Natural killer cell (primary cell): ENCODE measurements around the gene JAZF1. TPM values are rescaled to one million over a fixed set of nuclear protein-coding genes. Genes with fewer than 3 reads are reported as not detected.

Source experiments
- ATAC-seq, 3 donors: fragments of 150-1000 bp in 2 of 3; fragments of 200-7000 bp in 1 of 3; cut with Tn5 transposase; 1 replicate in 1 of 3; 2 replicates in 2 of 3; pipeline ENCODE4 v1.10.0; 2021; ENCODE audit warnings: mild to moderate bottlenecking in 2 of 3, moderate library complexity in 2 of 3
- DNase-seq, 2 donors: peaks; one replicate each; pipeline versions ENCODE4 v3.0.0 to v3.0.0-alpha.2; 2013 to 2021; ENCODE audit warnings: mixed read lengths in 1 of 2
- H3K27ac ChIP-seq: one replicate; pipeline ENCODE4 v1.5.1; 2013; ENCODE audit warnings: mild to moderate bottlenecking, low read length
- H3K27me3 ChIP-seq: one replicate; pipeline ENCODE4 v1.6.1; 2013; ENCODE audit warnings: low read length; ENCODE audit not compliant: control insufficient read depth, insufficient read depth
- H3K36me3 ChIP-seq: one replicate; pipeline ENCODE4 v1.6.1; 2013; ENCODE audit warnings: low read length; ENCODE audit not compliant: control insufficient read depth, insufficient read depth
- H3K4me1 ChIP-seq: one replicate; pipeline ENCODE4 v1.6.1; 2013; ENCODE audit warnings: low read length; ENCODE audit not compliant: control insufficient read depth, insufficient read depth
- H3K4me3 ChIP-seq: one replicate; pipeline ENCODE4 v1.5.1; 2013; ENCODE audit warnings: low read length
- H3K9me3 ChIP-seq: one replicate; pipeline ENCODE4 v1.6.1; 2013; ENCODE audit warnings: low read length; ENCODE audit not compliant: control insufficient read depth, insufficient read depth
- H3K27ac Mint-ChIP-seq, 2 donors: one replicate each; pipeline ENCODE4 v1.8.0; 2022; ENCODE audit warnings: mild to moderate bottlenecking in 2 of 2, mixed read lengths in 2 of 2, moderate library complexity in 1 of 2
- H3K27me3 Mint-ChIP-seq, 2 donors: one replicate each; pipeline ENCODE4 v1.8.0; 2022; ENCODE audit warnings: low read depth in 2 of 2, mixed read lengths in 2 of 2
- H3K36me3 Mint-ChIP-seq: one replicate; pipeline ENCODE4 v1.8.0; 2022; ENCODE audit warnings: mixed read lengths
- H3K4me1 Mint-ChIP-seq, 2 donors: one replicate each; pipeline ENCODE4 v1.8.0; 2022; ENCODE audit warnings: mixed read lengths in 2 of 2
- H3K4me3 Mint-ChIP-seq: one replicate; pipeline ENCODE4 v1.8.0; 2022; ENCODE audit warnings: mild to moderate bottlenecking, moderate library complexity, mixed read lengths
- H3K9me3 Mint-ChIP-seq, 2 donors: one replicate each; pipeline ENCODE4 v1.8.0; 2022; ENCODE audit warnings: mixed read lengths in 2 of 2
- CTCF ChIP-seq: fragments of 200-600 bp; IDR thresholded peaks from one replicate; pipeline ENCODE4 v1.8.0; 2022; ENCODE audit warnings: antibody characterized with exemption
- WGBS: methylation state at CpG from one replicate; pipeline ENCODE4 v1.1.7; 2013; ENCODE audit warnings: missing lambda C conversion rate; ENCODE audit not compliant: insufficient coverage; 5-methylcytosine and 5-hydroxymethylcytosine counted together
- intact Hi-C: fragments of 100-400 bp; cut with micrococcal nuclease; formaldehyde crosslinking; loops from one replicate; pipeline ENCODE4 v1.14.2; 2022
- total RNA-seq, 4 donors: library from RNA; stranded (reverse); fragments of 120-200 nt in 1 of 4; gene quantifications; one replicate each; pipeline versions ENCODE4 v1.2.3 to v1.2.4, GENCODE V29; 2013 to 2022

The JAZF1 gene
- total RNA-seq, 3 donors from 2014 or later (not counting 1 experiment from before 2014, with no cell fraction given) = 82.5 to 89.7 (median 87.6) TPM

DNA sequence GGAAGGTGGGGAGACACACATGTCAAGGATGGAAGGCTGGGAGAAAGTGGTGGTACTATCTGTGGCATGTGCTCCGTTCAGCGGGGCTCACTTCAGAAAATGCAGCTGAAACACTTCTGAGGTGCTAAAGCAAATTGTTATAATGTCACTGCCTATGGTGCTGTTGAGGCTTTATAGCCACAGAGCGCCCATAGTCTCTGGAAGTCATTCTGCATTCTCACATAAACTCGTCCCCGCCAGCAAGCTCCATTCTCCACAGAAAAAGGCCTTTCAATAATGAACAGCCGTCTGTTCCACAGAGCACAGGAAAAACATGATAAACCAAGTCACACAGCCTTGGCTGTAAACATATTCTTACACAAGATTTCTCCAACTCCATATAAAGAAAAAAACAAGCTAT is 308.7 kb downstream of the JAZF1 start:
- H3K9me3 Mint-ChIP-seq = no peaks in the 10 kb centered on the region
- peak overlapping the region in 1 of 2 donors; percentile 69 for H3K27ac Mint-ChIP-seq
- DNase-seq (no peak), ATAC-seq (no peak)
- no peaks in the 10 kb centered on the region for H3K9me3 ChIP-seq
- TF ChIP-seq CTCF = no peak
- no peak overlapping the region for H3K27ac ChIP-seq
- H3K4me1 ChIP-seq = peaks cover 4% of the 10 kb centered on the region
- no peaks in the 10 kb centered on the region for H3K27me3 Mint-ChIP-seq
- H3K4me1 Mint-ChIP-seq = peaks cover 77 to 78% of the 10 kb centered on the region in 2 donors
- intact Hi-C loops = no loop called here
- WGBS = 86% methylated on average over 6 of the region's 6 CpGs
- no peaks in the 10 kb centered on the region for H3K36me3 Mint-ChIP-seq
- H3K4me3 ChIP-seq = no peak overlapping the region
- no peaks in the 10 kb centered on the region for H3K27me3 ChIP-seq
- no peaks in the 10 kb centered on the region for H3K36me3 ChIP-seq
- H3K4me3 Mint-ChIP-seq = no peak overlapping the region

DNA sequence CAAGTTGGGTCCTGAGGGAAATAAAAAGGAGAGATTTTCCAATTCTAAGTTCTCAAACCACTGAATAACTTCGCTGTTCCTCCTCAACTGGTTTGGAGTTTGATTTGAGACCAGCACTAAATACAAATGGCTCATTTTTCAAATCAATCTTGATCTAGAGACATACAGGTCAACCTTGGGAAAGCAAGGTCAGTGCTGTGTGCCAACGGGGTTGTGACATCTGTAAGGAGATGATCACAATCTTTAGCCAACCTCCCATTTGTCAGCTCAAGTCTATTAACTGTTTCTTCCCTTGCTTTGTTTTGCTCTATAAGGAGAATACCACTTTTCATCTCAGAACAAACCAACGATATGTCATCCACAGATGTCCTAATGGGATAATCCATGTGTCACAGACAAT is 309.5 kb downstream of the JAZF1 start:
- Mint-ChIP-seq H3K36me3 (no peaks in the 10 kb centered on the region), H3K27ac (peak overlapping the region in 1 of 2 donors; percentile 69), H3K4me3 (no peak overlapping the region), H3K4me1 (peaks cover 80 to 85% of the 10 kb centered on the region in 2 donors), H3K9me3 (no peaks in the 10 kb centered on the region), H3K27me3 (no peaks in the 10 kb centered on the region)
- no peak for ATAC-seq
- H3K4me1 ChIP-seq = peaks cover 8% of the 10 kb centered on the region
- H3K27ac ChIP-seq = no peak overlapping the region
- no peak overlapping the region for H3K4me3 ChIP-seq
- TF ChIP-seq CTCF = no peak
- H3K36me3 ChIP-seq = no peaks in the 10 kb centered on the region
- DNase-seq = no peak
- no peaks in the 10 kb centered on the region for H3K27me3 ChIP-seq
- intact Hi-C loops = no loop called here
- WGBS = 98% methylated on average over 3 of the region's 3 CpGs
- H3K9me3 ChIP-seq = no peaks in the 10 kb centered on the region

DNA sequence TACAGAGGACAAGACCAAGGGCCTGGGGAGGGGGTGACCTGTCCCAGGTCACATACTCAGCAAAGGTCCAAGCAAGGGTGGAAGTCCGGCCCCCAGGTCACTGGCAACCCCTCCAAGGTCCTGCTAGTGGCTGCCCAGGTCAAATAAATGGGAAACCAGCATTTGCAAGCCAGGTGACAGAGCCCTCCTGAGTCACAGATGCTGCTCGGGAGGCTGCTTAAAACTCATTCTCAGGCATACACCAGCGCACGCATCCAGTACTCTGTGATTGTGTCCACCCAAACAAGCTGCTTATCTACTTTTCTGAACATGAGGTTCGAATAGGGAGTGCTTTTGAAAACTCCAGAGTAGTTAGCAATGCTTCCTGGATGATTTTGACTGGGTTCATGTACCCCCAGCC is 310.0 kb downstream of the JAZF1 start:
- Mint-ChIP-seq H3K27ac (peak overlapping the region; percentile 69 to 76), H3K4me1 (peaks cover 82 to 84% of the 10 kb centered on the region in 2 donors), H3K4me3 (no peak overlapping the region), H3K9me3 (no peaks in the 10 kb centered on the region), H3K27me3 (no peaks in the 10 kb centered on the region), H3K36me3 (no peaks in the 10 kb centered on the region)
- Histone ChIP-seq H3K27me3 (no peaks in the 10 kb centered on the region), H3K9me3 (no peaks in the 10 kb centered on the region), H3K4me3 (no peak overlapping the region), H3K27ac (no peak overlapping the region), H3K4me1 (peaks cover 8% of the 10 kb centered on the region), H3K36me3 (no peaks in the 10 kb centered on the region)
- intact Hi-C loops = no loop called here
- DNase-seq (no peak), ATAC-seq (no peak)
- TF ChIP-seq CTCF = no peak
- 93% methylated on average over 5 of the region's 5 CpGs for WGBS

DNA sequence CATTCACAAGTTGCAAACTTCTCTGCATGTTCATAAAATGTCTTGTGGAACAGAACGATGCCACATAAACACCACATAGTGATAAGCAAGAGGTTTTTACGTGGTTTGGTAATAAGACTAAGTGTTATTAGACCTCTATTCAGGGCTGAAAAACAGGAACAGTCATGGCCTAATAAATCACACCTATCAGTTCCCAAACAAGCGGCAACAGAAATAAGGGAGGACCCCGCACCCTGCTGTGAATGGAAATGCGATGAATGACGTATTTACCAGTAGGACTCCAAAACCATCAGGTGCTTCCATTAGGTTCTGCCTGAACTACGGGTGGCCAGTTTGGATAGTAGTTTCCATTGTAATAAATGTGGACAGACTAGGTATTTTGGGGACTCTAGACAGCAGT is 311.5 kb downstream of the JAZF1 start:
- WGBS = 89% methylated on average over 5 of the region's 7 CpGs
- DNase-seq = no peak

More for the DNA sequence above, 311.5 kb downstream of the JAZF1 start:
- Histone ChIP-seq H3K4me3 (no peak overlapping the region), H3K36me3 (no peaks in the 10 kb centered on the region), H3K27ac (no peak overlapping the region), H3K27me3 (no peaks in the 10 kb centered on the region), H3K4me1 (peaks cover 8% of the 10 kb centered on the region), H3K9me3 (no peaks in the 10 kb centered on the region)
- Mint-ChIP-seq H3K4me3 (no peak overlapping the region), H3K9me3 (no peaks in the 10 kb centered on the region), H3K4me1 (peaks cover 69 to 82% of the 10 kb centered on the region in 2 donors), H3K27ac (peak overlapping the region; percentile 72 to 76), H3K27me3 (no peaks in the 10 kb centered on the region), H3K36me3 (no peaks in the 10 kb centered on the region)
- intact Hi-C loops = no loop called here
- no peak for ATAC-seq
- no peak for TF ChIP-seq CTCF
